GM19240 (cell line): ENCODE measurements around the gene HS3ST3B1.

ENCODE experiments used
- DNase-seq: peaks from one replicate; pipeline ENCODE4 v3.0.0; 2011; ENCODE audit warnings: low spot score; ENCODE audit not compliant: insufficient read length

Gene HS3ST3B1

GRCh38 chr17:14300575-14301278 lies at the start of gene HS3ST3B1:
TSS of gene HS3ST3B1 (plus strand) at chr17:14301081. CDS start at chr17:14301519, 438 bp downstream.
- peak; percentile 94 for DNase-seq

GRCh38 chr17:14261406-14261805 lies 39.5 kb upstream of the HS3ST3B1 start:
- DNase-seq = no peak

DNA sequence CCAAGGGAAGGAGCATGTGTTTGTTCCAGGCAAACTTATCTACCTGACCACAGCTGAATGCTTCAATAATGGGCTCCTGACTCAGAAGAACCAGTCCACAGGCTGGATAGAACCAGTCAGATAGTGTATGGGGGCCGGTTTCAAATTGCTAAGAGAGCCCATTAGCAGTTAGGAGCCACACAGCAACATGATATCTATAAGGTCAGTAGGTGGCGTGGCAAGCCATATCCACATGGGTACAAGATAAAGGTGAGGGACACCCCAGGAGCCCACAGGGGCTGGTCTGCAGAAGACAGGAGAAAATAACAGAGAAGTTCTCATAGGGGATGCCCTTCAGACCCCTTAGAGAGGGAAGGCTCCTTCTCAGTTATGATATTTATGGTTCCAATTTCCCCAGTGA lies 32.6 kb upstream of the HS3ST3B1 start:
- DNase-seq = no peak

DNA sequence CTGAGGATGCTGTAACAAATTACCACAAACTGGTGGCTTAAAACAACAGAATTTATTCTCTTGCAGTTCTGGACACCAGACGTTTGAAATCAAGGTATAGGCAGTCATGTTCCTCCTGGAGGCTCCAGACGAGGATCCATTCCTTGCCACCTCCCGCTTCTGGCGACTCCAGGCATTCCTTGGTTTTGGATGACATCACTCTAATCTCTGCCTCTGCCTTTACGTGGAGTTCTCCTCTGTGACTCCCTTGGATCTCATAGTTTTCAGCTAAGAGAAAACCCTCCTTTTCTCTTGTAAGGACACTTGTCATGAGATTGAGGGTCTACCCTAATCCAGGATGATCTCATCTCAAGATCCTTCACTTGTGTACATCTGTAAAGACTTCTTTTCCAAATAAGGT lies 31.4 kb upstream of the HS3ST3B1 start:
- no peak for DNase-seq

- no peak for DNase-seq
Measured at GRCh38 chr17:14270508-14270907, 30.4 kb upstream of the HS3ST3B1 start.

- no peak for DNase-seq
Measured at GRCh38 chr17:14276535-14277250, 24.2 kb upstream of the HS3ST3B1 start.

GRCh38 chr17:14281530-14281929 lies 19.4 kb upstream of the HS3ST3B1 start:
- no peak for DNase-seq

GRCh38 chr17:14282726-14283125 lies 18.2 kb upstream of the HS3ST3B1 start:
- DNase-seq = no peak

DNA sequence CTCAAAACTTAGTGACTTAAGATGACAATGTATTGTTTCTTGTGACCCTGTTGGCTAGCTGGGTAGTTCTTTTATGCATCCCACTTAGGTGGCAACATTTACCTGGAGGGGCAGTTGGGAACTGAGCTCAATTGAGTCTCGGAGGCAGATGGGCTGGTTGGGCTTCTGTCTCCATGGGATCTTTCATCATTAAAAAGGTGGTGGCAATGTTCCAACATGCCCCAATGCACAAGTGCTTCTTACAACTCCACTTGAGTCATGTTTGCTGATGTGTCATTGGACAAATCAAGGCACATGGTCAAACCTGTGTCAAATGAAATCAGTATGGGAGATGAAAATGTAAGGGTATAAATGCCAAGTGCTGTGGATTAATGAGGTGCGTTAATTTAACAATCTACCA lies 11.7 kb upstream of the HS3ST3B1 start:
- no peak for DNase-seq

- no peak for DNase-seq
Measured at GRCh38 chr17:14294876-14295275, 6.0 kb upstream of the HS3ST3B1 start.

DNA sequence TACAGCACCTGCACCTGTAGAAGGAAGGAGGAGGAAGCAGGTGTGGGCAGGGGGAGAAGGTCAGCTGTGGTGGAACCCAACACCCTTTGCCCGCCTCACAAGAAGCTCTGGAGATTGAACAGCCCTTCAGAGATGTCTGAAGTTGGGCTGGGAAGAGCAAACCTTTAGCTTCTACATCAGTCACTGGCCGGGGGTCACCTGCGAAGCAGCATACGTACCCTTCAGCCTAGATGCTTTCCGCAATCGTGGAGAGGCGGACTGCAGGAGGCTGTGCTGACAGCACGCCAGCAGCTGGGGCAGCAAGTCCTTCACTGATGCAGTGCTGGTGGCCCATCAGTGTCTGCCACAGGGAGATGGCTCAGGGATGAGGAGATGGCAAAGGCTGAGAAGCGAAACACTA lies 5.2 kb upstream of the HS3ST3B1 start:
- DNase-seq = no peak

- DNase-seq = no peak
Measured at GRCh38 chr17:14296166-14296910, 4.5 kb upstream of the HS3ST3B1 start.

- DNase-seq = no peak
Measured at GRCh38 chr17:14297161-14297851, 3.6 kb upstream of the HS3ST3B1 start.

DNA sequence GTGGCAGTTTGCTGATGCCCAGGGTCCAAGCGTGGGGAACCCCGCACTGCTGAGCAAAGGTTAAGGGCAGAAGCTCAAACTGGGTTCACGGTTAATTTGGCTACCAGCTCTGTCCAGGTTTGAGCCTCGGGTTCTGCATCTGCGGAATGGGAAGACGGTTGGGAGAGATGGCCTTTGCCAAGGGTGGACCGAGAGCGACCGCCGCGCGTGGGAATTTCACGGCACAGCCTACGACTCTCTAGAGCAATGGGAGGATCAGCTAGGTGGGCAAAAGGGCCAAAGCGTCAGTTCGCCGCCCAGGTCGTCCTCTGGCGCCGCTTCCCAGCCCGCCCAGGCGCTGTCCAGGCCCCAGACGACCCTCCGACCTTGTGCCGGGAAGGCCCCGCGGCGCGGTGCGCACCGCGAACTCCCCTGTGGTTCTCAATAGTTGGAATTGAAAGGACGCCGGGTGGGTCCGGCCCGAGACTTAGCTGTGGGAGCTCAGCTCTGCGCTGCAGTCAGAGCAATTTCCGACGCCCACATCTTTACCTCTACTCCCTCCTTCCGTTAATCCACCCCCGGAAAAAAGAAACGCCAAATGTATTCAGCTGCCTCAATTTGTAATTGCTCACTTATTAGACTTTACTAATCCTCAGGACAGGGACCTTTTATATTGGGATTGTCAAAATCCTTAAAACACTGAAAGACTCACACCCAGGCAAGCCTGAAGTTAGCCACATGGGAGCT lies 2.5 kb upstream of the HS3ST3B1 start:
- DNase-seq = no peak

DNA sequence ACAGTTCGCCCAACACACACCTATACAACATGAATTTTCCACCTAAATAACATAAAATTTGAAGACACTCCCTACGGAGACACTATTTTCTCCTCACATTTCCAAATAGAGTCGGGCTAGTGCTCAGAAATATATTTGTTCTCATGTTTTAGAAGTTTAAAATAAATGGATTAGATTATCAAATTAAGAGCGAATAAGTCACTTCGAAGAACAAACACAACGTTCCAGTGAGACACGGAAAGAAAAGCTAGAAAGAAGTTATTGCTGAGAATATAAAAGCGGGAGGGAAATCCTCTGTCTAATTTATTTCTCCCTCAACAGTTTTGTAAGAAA lies 2.0 kb upstream of the HS3ST3B1 start:
- DNase-seq = no peak

DNA sequence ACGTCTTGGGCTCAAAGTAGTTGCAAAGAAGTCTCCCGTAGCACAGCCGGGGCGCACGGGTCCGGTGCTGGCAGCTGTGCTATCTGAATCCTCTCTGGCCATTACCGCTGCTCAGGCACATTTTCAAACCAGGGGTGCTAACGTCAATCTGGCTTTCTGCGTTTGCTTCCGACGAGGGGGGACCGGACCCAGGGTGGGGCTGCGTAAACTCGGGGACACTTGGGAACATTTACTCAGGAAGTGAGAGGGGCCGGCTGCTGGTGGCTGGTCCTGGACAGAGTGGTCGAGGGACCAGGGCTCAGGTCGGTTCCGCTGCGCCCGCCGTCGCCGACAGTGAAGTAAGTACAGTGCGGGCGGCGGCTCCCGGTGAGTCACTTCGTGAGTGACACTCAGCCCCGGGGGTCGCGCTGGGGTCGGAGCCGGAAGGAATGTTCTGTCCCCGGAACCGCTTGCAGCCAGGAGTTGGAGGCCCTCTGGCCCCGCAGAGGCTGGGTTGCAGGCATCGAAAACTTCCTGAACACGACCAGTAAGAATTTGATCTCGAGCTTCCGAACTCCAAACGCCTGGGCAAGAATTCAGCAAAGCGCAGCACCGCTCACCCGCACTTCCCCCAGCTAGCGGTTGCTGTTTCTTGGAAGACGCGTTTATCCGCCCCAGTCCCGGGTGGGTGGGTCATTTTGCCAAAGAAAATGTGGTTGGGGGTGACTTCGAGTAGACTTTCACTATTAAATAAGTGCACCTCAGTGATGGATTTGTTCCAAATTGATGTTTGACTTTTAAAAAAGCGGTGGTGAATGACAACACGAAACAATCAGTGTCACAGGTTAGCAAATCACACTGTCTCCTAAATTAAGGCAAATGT lies 1.4 kb upstream of the HS3ST3B1 start:
- no peak for DNase-seq

- no peak for DNase-seq
Measured at GRCh38 chr17:14301279-14302090, 604 bp downstream of the HS3ST3B1 start.

DNA sequence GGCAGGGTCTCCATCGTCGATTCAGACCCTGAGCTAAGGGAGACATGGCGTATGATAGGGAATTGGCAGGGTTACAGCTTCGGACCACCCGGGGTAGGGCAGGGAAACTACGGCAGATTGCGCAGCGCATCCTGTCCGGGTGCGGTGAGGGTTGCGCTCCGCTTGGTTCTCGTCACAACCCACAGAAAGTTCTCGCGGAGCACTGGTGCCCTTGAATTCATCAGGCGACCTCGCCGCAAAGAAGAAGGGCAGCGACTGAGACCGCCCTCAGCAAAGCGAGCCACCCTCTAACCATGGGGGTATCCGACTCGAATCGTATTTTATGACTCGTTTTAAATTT lies 1.2 kb downstream of the HS3ST3B1 start:
- DNase-seq = no peak

DNA sequence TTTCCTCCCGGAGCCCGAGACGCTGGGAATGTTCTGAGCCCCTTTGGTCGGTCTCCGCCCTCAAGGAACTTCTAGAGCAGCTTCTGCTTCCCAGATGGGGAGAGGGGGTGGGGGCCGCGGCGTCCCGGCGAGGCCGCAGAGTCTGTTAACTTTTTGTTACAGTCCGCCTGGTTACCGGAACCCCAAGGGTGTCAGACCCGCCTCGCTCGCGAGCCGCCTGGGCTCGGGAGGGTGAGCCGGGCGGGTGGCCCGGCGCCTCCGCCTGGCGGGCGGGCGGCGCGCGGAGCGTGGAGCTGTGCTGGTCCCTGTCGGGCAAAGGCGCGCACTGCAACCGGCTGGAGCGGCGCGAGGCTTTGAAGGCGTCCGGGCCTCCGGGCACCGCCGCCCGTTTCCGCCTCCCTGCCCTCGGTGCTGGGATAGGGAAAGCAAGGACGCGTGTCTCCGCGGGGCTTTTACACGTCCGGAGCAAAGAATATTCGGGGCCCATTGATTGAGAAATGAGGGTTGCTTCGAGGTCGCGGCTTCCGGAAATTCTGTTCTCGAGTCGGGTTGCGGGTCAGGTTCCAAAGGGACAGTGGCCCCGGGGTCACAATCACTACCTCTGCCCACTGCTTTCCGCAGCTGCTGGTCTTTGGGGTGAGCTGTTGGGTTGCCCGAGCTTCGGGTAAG lies 1.7 kb downstream of the HS3ST3B1 start:
- DNase-seq = peak; percentile 69
